Stimulated activated CD4-positive, alpha-beta T cell treated with anti-CD3 and anti-CD28 coated beads, Interleukin-15, amount 100 ng/mL, for 24 hours (primary cell): Measurements from ENCODE around the gene RYR1.
"Not testable (repeated sequence)": the region's sequence is repeated elsewhere in the genome, so short reads cannot be mapped to it uniquely, and the experiment has no call there.

ENCODE experiments used
- DNase-seq: peaks from one replicate; pipeline ENCODE4 v3.0.0-alpha.2; 2020

The RYR1 gene

GRCh38 chr19:38626401-38626800 is 192.9 kb downstream of the RYR1 start:
- DNase-seq, result no peak

- DNase-seq, result no peak
Observed at GRCh38 chr19:38629568-38629967, 196.1 kb downstream of the RYR1 start.

DNA sequence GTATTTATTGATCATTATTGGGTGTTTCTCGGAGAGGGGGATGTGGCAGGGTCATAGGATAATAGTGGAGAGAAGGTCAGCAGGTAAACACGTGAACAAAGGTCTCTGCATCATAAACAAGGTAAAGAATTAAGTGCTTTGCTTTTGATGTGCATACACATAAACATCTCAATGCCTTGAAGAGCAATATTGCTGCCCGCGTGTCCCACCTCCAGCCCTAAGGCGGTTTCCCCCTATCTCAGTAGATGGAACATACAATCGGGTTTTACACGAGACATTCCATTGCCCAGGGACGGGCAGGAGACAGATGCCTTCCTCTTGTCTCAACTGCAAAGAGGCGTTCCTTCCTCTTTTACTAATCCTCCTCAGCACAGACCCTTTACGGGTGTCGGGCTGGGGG is 197.8 kb downstream of the RYR1 start:
- not testable (repeated sequence) for DNase-seq

- DNase-seq, result not testable (repeated sequence)
Observed at GRCh38 chr19:38631811-38632475, 198.5 kb downstream of the RYR1 start.

GRCh38 chr19:38632476-38633213 is 199.2 kb downstream of the RYR1 start:
- no peak for DNase-seq

- DNase-seq, result peak; percentile 77
Observed at GRCh38 chr19:38634757-38635482, 201.4 kb downstream of the RYR1 start.

- DNase-seq, result no peak
Observed at GRCh38 chr19:38635483-38636399, 202.2 kb downstream of the RYR1 start.
